Activated CD8-positive, alpha-beta T cell treated with anti-CD3 and anti-CD28 coated beads for 36 hours (primary cell): ENCODE data around the gene MBTPS1. TPM values are rescaled to one million over a fixed set of nuclear protein-coding genes. Genes with fewer than 3 reads are reported as not detected.

ENCODE experiments used
- ATAC-seq: fragments of 200-7000 bp; cut with Tn5 transposase; one replicate; pipeline ENCODE4 v1.10.0; 2021; ENCODE audit warnings: mild to moderate bottlenecking, moderate library complexity
- CTCF ChIA-PET: fragments of 350-600 bp; sonication (Branson Sonifier 250); formaldehyde crosslinking; loops from one replicate; lab custom pipeline; 2021; ENCODE audit warnings: antibody characterized with exemption; lab: Charles Lee
- POLR2A ChIA-PET: fragments of 350-600 bp; sonication (Branson Sonifier 250); formaldehyde crosslinking; loops from one replicate; lab custom pipeline; 2021; ENCODE audit warnings: antibody characterized with exemption; lab: Charles Lee
- DNase-seq: peaks from one replicate; pipeline ENCODE4 v3.0.0-alpha.2; 2020
- H3K27ac Mint-ChIP-seq: one replicate; pipeline ENCODE4 v1.8.0; 2021; ENCODE audit warnings: mild to moderate bottlenecking, mixed read lengths
- H3K27me3 Mint-ChIP-seq: one replicate; pipeline ENCODE4 v1.8.0; 2021; ENCODE audit warnings: mixed read lengths
- H3K36me3 Mint-ChIP-seq: one replicate; pipeline ENCODE4 v1.8.0; 2021; ENCODE audit warnings: low read depth, mixed read lengths
- H3K4me1 Mint-ChIP-seq: one replicate; pipeline ENCODE4 v1.8.0; 2021; ENCODE audit warnings: low read depth, mixed read lengths
- H3K4me3 Mint-ChIP-seq: one replicate; pipeline ENCODE4 v1.8.0; 2021; ENCODE audit warnings: mild to moderate bottlenecking, moderate library complexity, mixed read lengths
- H3K9me3 Mint-ChIP-seq: one replicate; pipeline ENCODE4 v1.8.0; 2021; ENCODE audit warnings: mixed read lengths
- CTCF ChIP-seq: fragments of 200-600 bp; IDR thresholded peaks from one replicate; pipeline ENCODE4 v1.8.0; 2022; ENCODE audit warnings: antibody characterized with exemption, mild to moderate bottlenecking
- intact Hi-C: fragments of 100-400 bp; cut with micrococcal nuclease; formaldehyde crosslinking; loops from one replicate; pipeline ENCODE4 v1.10.0; 2022
- total RNA-seq, 2 experiments: library from RNA; stranded (reverse); gene quantifications; one replicate each; pipeline ENCODE4 v1.2.3, GENCODE V29; 2021

The MBTPS1 gene
- total RNA-seq, 2 experiments from 2014 or later = 31.5 to 31.7 TPM

DNA sequence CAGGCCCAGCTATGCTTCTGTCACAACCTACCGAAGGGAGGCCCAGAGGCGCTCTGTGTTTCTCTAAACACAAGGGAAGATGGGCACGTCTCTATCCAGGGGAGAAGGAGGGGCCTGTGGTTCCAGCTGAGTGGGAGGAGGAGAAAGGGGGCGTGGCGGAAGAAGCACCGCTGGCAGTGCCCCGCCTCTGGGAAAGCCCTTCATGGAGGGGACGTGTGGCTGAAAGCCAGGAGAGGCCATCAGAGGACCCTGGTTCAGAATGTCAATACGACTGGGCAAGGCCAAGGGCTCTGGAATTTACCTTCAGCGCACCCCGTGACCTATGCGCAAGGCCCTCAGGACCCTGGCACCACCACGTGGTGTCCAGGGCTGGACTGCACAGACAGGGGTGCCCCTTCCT is 61.8 kb downstream of the MBTPS1 start:
- H3K4me3 Mint-ChIP-seq = no peak overlapping the region
- no peaks in the 10 kb centered on the region for H3K4me1 Mint-ChIP-seq
- TF ChIP-seq CTCF = no peak
- no peaks in the 10 kb centered on the region for H3K27me3 Mint-ChIP-seq
- no peak for ATAC-seq
- DNase-seq = no peak
- no peaks in the 10 kb centered on the region for H3K9me3 Mint-ChIP-seq
- intact Hi-C loops = no loop called here
- ChIA-PET CTCF (interaction anchor here (1.4 kb wide), 1 partner anchor 11 kb away, joined by 7 read pairs; no protein-coding TSS in a partner anchor), POLR2A (no interaction called here)
- H3K36me3 Mint-ChIP-seq = peaks cover 25% of the 10 kb centered on the region
- H3K27ac Mint-ChIP-seq = no peak overlapping the region

- Mint-ChIP-seq H3K27ac (no peak overlapping the region), H3K36me3 (peaks cover 21% of the 10 kb centered on the region), H3K27me3 (no peaks in the 10 kb centered on the region), H3K4me1 (no peaks in the 10 kb centered on the region), H3K4me3 (no peak overlapping the region), H3K9me3 (no peaks in the 10 kb centered on the region)
- no peak for ATAC-seq
- TF ChIP-seq CTCF = no peak
- CTCF ChIA-PET = interaction anchor here (1.4 kb wide), 1 partner anchor 12 kb away, joined by 7 read pairs; no protein-coding TSS in a partner anchor
- POLR2A ChIA-PET = no interaction called here
- DNase-seq = no peak
- intact Hi-C loops = no loop called here
Observed at GRCh38 chr16:84054271-84054670, 62.5 kb downstream of the MBTPS1 start.

- TF ChIP-seq CTCF = no peak
- peaks cover 18% of the 10 kb centered on the region for H3K36me3 Mint-ChIP-seq
- intact Hi-C loops = no loop called here
- no peaks in the 10 kb centered on the region for H3K27me3 Mint-ChIP-seq
- POLR2A ChIA-PET = no interaction called here
- H3K4me3 Mint-ChIP-seq = no peak overlapping the region
- H3K9me3 Mint-ChIP-seq = no peaks in the 10 kb centered on the region
- H3K4me1 Mint-ChIP-seq = no peaks in the 10 kb centered on the region
- no peak overlapping the region for H3K27ac Mint-ChIP-seq
- DNase-seq (no peak), ATAC-seq (no peak)
- CTCF ChIA-PET = interaction anchor here (0.9 to 1.4 kb wide), 2 partner anchors 13 to 97 kb away, joined by 4 to 7 read pairs; no protein-coding TSS in a partner anchor
Observed at GRCh38 chr16:84053237-84053636, 63.5 kb downstream of the MBTPS1 start.

GRCh38 chr16:84052071-84052622 is 64.6 kb downstream of the MBTPS1 start:
- H3K4me3 Mint-ChIP-seq = no peak overlapping the region
- H3K27ac Mint-ChIP-seq = no peak overlapping the region
- intact Hi-C loops = no loop called here
- ChIA-PET POLR2A (interaction anchor here (0.7 kb wide), 1 partner anchor 1253 kb away, joined by 3 read pairs; no protein-coding TSS in a partner anchor), CTCF (no interaction called here)
- no peak for TF ChIP-seq CTCF
- no peaks in the 10 kb centered on the region for H3K27me3 Mint-ChIP-seq
- ATAC-seq (no peak), DNase-seq (no peak)
- no peaks in the 10 kb centered on the region for H3K4me1 Mint-ChIP-seq
- peaks cover 18% of the 10 kb centered on the region for H3K36me3 Mint-ChIP-seq
- H3K9me3 Mint-ChIP-seq = no peaks in the 10 kb centered on the region

- Mint-ChIP-seq H3K4me1 (no peaks in the 10 kb centered on the region), H3K36me3 (peaks cover 15% of the 10 kb centered on the region), H3K27me3 (no peaks in the 10 kb centered on the region), H3K9me3 (no peaks in the 10 kb centered on the region), H3K4me3 (no peak overlapping the region), H3K27ac (no peak overlapping the region)
- no peak for TF ChIP-seq CTCF
- POLR2A ChIA-PET = interaction anchor here (0.6 kb wide), 1 partner anchor 44 kb away, joined by 3 read pairs; no protein-coding TSS in a partner anchor
- ATAC-seq (no peak), DNase-seq (no peak)
- CTCF ChIA-PET = no interaction called here
- intact Hi-C loops = no loop called here
Observed at GRCh38 chr16:84050316-84050715, 66.4 kb downstream of the MBTPS1 start.
